HepG2 (cell line): ENCODE measurements around the gene TUG1. TPM values are rescaled to one million over a fixed set of nuclear protein-coding genes. Genes with fewer than 3 reads are reported as not detected.

ENCODE experiments used
- AGO2 ChIP-seq: fragments of 200-400 bp; formaldehyde crosslinking; optimal IDR thresholded peaks from 2 replicates; pipeline ENCODE3; 2017; ENCODE audit warnings: mild to moderate bottlenecking, low read depth, low read length, moderate library complexity
- CCDC6 ChIP-seq: sonication (generic); formaldehyde crosslinking; IDR thresholded peaks from 2 replicates; pipeline ENCODE4 v1.8.1; 2022; ENCODE audit warnings: mild to moderate bottlenecking, missing genetic modification reagents, moderate library complexity
- CENPX ChIP-seq: sonication (generic); formaldehyde crosslinking; IDR thresholded peaks from 2 replicates; pipeline ENCODE4 v1.9.0; 2021; ENCODE audit warnings: mild to moderate bottlenecking, missing genetic modification reagents, moderate library complexity
- CREB1 ChIP-seq, 2 experiments: fragments of 450-650 bp in 1 of 2; IDR thresholded peaks; 2 replicates each; pipeline ENCODE4 v1.6.1; 2016 to 2017; ENCODE audit warnings: control low read depth in 1 of 2, mild to moderate bottlenecking in 1 of 2, missing compliant biosample characterization in 1 of 2, missing genetic modification characterization in 1 of 2
- DMAP1 ChIP-seq: IDR thresholded peaks from 2 replicates; pipeline ENCODE4 v1.6.1; 2016
- FOXA1 ChIP-seq, 2 experiments: fragments of 450-650 bp in 1 of 2; sonication (generic) in 1 of 2; formaldehyde crosslinking in 1 of 2; IDR thresholded peaks; 2 replicates each; pipeline versions ENCODE4 v1.4.0 to v1.6.1; 2016 to 2020; ENCODE audit warnings: missing genetic modification reagents in 1 of 2
- HDAC1 ChIP-seq: sonication (generic); formaldehyde crosslinking; IDR thresholded peaks from 2 replicates; pipeline ENCODE4 v1.5.1; 2020; ENCODE audit warnings: mild to moderate bottlenecking, missing genetic modification reagents
- MEIS1 ChIP-seq: sonication (generic); formaldehyde crosslinking; IDR thresholded peaks from 2 replicates; pipeline ENCODE4 v1.9.0; 2021; ENCODE audit warnings: mild to moderate bottlenecking, missing genetic modification reagents, moderate library complexity, borderline replicate concordance
- NAIF1 ChIP-seq: sonication (generic); formaldehyde crosslinking; IDR thresholded peaks from 2 replicates; pipeline ENCODE4 v1.5.0; 2020; ENCODE audit warnings: mild to moderate bottlenecking, missing genetic modification reagents, borderline replicate concordance
- ZFP36 ChIP-seq: fragments of 150-350 bp; IDR thresholded peaks from 2 replicates; pipeline ENCODE4 v1.6.1; 2018; ENCODE audit warnings: borderline replicate concordance, low read length, low read depth; ENCODE audit not compliant: partially characterized antibody
- ZNF121 ChIP-seq: sonication (generic); formaldehyde crosslinking; IDR thresholded peaks from 2 replicates; pipeline ENCODE4 v1.5.0; 2020; ENCODE audit warnings: mild to moderate bottlenecking, missing genetic modification reagents
- ZNF225 ChIP-seq: sonication (generic); formaldehyde crosslinking; IDR thresholded peaks from 2 replicates; pipeline ENCODE4 v1.4.0; 2020; ENCODE audit warnings: mild to moderate bottlenecking, missing genetic modification reagents
- ZNF556 ChIP-seq: sonication (generic); formaldehyde crosslinking; IDR thresholded peaks from 2 replicates; pipeline ENCODE4 v1.4.0; 2020; ENCODE audit warnings: mild to moderate bottlenecking, missing genetic modification reagents, borderline replicate concordance
- polyA plus RNA-seq, 8 experiments: library from polyadenylated mRNA; depleted of rRNA in 3 of 8; stranded (reverse) in 7 of 8; unstranded in 1 of 8; fragments of >200 nt; fragmentation: Illumina TruSeq in 4 of 8; extraction: Trizol in 4 of 8; gene quantifications; 2 replicates each; pipeline versions ENCODE4 v1.2.1 to v1.2.3, GENCODE V29; 2011 to 2016; ENCODE audit warnings: low read depth in 4 of 8, missing spikeins in 1 of 8, mixed read lengths in 1 of 8; ENCODE audit not compliant: insufficient read depth in 1 of 8
- total RNA-seq, 5 experiments: library from RNA; depleted of rRNA; stranded (reverse); fragments of >200 nt; fragmentation: Illumina TruSeq; extraction: Trizol; gene quantifications; 2 replicates each; pipeline ENCODE4 v1.2.3, GENCODE V29; 2016; ENCODE audit warnings: low read depth in 1 of 5
- TF ChIP-seq, protein P1 (sequence below): sonication (generic); formaldehyde crosslinking; IDR thresholded peaks from 2 replicates; pipeline ENCODE4 v1.4.0; 2020; ENCODE audit warnings: missing genetic modification reagents, borderline replicate concordance
- TF ChIP-seq, protein P2 (sequence below), 2 experiments: sonication (generic) in 1 of 2; formaldehyde crosslinking in 1 of 2; IDR thresholded peaks; 2 replicates each; pipeline versions ENCODE4 v1.6.1 to v1.9.0; 2014 to 2022; ENCODE audit warnings: antibody characterized with exemption in 1 of 2, borderline replicate concordance in 1 of 2, inconsistent platforms in 1 of 2, low read depth in 1 of 2, missing genetic modification reagents in 1 of 2
- TF ChIP-seq, protein P3 (sequence below): sonication (generic); formaldehyde crosslinking; IDR thresholded peaks from 2 replicates; pipeline ENCODE4 v1.4.0; 2020; ENCODE audit warnings: missing genetic modification reagents
- TF ChIP-seq, protein P4 (sequence below): IDR thresholded peaks from 2 replicates; pipeline ENCODE4 v1.6.1; 2016

Gene TUG1
- total and polyA plus RNA-seq, 2 of the 13 experiments (the other 11 are each of a cell fraction or from before 2014, with no cell fraction given), result 35.2 to 122 TPM

DNA sequence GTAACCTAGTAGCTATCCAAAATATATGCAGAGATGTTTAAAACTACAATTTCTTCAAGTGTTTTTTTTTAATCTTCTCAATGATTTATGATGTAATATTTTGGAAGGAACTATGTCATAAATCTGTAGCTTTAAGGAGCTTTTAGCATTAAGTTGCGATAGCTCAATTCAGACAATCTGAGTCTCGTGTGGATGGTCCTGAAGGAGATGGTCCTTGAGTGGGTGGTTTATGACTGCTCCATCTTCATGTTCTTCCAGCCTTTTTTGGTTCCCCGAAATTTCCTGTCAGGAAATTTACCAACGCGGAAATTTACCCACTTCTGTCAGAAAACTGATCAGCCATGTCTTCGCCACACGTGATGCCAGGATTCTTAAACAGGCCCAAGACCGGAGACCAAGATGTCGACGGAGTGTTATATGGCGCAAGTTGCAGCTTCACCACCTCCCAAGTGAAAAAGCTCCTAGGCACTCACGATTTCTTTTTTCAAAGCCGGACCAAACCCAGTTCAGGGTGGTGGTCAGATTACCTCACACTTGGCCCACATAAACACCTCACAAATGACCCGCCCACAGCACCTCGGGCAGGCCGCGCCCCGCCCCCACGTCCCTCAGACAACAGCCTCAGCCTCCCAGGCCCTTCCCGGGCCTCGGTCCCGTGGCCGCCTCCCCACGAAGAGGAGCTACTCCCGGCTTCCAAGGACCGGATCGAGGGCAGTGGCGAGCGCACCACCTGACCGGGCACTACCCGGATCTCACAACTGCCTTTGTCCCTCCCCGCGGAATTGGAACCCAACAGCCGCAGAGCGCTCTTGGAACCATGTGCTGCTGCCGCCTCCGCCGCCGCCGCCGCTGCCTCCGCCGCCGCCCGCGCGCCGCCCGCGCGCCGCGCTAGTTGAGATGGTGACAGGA is 796 bp upstream of the TUG1 start, which contains the start of gene MORC2 (continued):
- TF ChIP-seq, protein P1, sequence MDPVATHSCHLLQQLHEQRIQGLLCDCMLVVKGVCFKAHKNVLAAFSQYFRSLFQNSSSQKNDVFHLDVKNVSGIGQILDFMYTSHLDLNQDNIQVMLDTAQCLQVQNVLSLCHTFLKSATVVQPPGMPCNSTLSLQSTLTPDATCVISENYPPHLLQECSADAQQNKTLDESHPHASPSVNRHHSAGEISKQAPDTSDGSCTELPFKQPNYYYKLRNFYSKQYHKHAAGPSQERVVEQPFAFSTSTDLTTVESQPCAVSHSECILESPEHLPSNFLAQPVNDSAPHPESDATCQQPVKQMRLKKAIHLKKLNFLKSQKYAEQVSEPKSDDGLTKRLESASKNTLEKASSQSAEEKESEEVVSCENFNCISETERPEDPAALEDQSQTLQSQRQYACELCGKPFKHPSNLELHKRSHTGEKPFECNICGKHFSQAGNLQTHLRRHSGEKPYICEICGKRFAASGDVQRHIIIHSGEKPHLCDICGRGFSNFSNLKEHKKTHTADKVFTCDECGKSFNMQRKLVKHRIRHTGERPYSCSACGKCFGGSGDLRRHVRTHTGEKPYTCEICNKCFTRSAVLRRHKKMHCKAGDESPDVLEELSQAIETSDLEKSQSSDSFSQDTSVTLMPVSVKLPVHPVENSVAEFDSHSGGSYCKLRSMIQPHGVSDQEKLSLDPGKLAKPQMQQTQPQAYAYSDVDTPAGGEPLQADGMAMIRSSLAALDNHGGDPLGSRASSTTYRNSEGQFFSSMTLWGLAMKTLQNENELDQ (CRISPR knock-in tag), result no peak
- TF ChIP-seq, protein P2, sequence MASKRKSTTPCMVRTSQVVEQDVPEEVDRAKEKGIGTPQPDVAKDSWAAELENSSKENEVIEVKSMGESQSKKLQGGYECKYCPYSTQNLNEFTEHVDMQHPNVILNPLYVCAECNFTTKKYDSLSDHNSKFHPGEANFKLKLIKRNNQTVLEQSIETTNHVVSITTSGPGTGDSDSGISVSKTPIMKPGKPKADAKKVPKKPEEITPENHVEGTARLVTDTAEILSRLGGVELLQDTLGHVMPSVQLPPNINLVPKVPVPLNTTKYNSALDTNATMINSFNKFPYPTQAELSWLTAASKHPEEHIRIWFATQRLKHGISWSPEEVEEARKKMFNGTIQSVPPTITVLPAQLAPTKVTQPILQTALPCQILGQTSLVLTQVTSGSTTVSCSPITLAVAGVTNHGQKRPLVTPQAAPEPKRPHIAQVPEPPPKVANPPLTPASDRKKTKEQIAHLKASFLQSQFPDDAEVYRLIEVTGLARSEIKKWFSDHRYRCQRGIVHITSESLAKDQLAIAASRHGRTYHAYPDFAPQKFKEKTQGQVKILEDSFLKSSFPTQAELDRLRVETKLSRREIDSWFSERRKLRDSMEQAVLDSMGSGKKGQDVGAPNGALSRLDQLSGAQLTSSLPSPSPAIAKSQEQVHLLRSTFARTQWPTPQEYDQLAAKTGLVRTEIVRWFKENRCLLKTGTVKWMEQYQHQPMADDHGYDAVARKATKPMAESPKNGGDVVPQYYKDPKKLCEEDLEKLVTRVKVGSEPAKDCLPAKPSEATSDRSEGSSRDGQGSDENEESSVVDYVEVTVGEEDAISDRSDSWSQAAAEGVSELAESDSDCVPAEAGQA (IDR thresholded peaks at IDR 0.05; ENCODE audit: low read depth), result no peak
- TF ChIP-seq, protein P2 (CRISPR knock-in tag; IDR thresholded peaks at IDR 0.05; ENCODE audit: borderline replicate concordance), result no peak; the same call in none of the 2 replicates
- TF ChIP-seq MEIS1 (CRISPR knock-in tag) (no peak), NAIF1 (CRISPR knock-in tag) (peak; percentile 58; the same call in 1 of the 2 replicates), ZNF225 (CRISPR knock-in tag) (peak; percentile 42), CENPX (CRISPR knock-in tag) (no peak), ZNF121 (CRISPR knock-in tag) (peak; percentile 23; the same call in 1 of the 2 replicates), HDAC1 (CRISPR knock-in tag) (no peak; the same call in 1 of the 2 replicates), FOXA1 (IDR thresholded peaks at IDR 0.05) (no peak), FOXA1 (CRISPR knock-in tag; IDR thresholded peaks at IDR 0.05) (0 out of 2 replicates have a peak, but pooled peaks have one; percentile 32), ZNF556 (CRISPR knock-in tag) (no peak), CCDC6 (no peak), DMAP1 (CRISPR knock-in tag) (peak; percentile 64; the same call in 1 of the 2 replicates), AGO2 (no peak), ZFP36 (no peak), CREB1 (IDR thresholded peaks at IDR 0.05) (no peak), CREB1 (CRISPR knock-in tag; IDR thresholded peaks at IDR 0.05) (no peak)
- TF ChIP-seq, protein P3, sequence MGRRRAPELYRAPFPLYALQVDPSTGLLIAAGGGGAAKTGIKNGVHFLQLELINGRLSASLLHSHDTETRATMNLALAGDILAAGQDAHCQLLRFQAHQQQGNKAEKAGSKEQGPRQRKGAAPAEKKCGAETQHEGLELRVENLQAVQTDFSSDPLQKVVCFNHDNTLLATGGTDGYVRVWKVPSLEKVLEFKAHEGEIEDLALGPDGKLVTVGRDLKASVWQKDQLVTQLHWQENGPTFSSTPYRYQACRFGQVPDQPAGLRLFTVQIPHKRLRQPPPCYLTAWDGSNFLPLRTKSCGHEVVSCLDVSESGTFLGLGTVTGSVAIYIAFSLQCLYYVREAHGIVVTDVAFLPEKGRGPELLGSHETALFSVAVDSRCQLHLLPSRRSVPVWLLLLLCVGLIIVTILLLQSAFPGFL (CRISPR knock-in tag), result no peak
- TF ChIP-seq, protein P4, sequence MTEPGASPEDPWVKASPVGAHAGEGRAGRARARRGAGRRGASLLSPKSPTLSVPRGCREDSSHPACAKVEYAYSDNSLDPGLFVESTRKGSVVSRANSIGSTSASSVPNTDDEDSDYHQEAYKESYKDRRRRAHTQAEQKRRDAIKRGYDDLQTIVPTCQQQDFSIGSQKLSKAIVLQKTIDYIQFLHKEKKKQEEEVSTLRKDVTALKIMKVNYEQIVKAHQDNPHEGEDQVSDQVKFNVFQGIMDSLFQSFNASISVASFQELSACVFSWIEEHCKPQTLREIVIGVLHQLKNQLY (CRISPR knock-in tag), result no peak
